Lung (tissue), 12 donors: ENCODE data around the gene INF2. TPM values are rescaled to one million over a fixed set of nuclear protein-coding genes. Genes with fewer than 3 reads are reported as not detected.

Experiments used
- ATAC-seq: fragments of 200-7000 bp; cut with Tn5 transposase; one replicate; pipeline ENCODE4 v1.9.1; 2020; ENCODE audit warnings: moderate number of reproducible peaks; ENCODE audit not compliant: insufficient read depth, low FRiP score
- DNase-seq, 3 donors: peaks; one replicate each; pipeline ENCODE4 v3.0.0-alpha.2; 2013 to 2017
- H3K27ac ChIP-seq, 2 donors: one replicate each; pipeline ENCODE4 v1.5.1; 2013; ENCODE audit warnings: mild to moderate bottlenecking in 2 of 2, moderate library complexity in 2 of 2, control low read depth in 1 of 2, inconsistent platforms in 1 of 2, low read depth in 1 of 2, low read length in 1 of 2
- H3K27me3 ChIP-seq, 3 donors: one replicate each; pipeline ENCODE4 v1.5.1; 2013; ENCODE audit warnings: low read length in 2 of 3; ENCODE audit not compliant: control insufficient read depth in 3 of 3, insufficient read depth in 3 of 3
- H3K36me3 ChIP-seq, 4 donors: one replicate each; pipeline ENCODE4 v1.5.1; 2013; ENCODE audit warnings: low read length in 4 of 4, mild to moderate bottlenecking in 1 of 4, moderate library complexity in 1 of 4; ENCODE audit not compliant: control insufficient read depth in 4 of 4, insufficient read depth in 4 of 4
- H3K4me1 ChIP-seq, 5 donors: one replicate each; pipeline ENCODE4 v1.5.1; 2013; ENCODE audit warnings: low read length in 5 of 5, mild to moderate bottlenecking in 2 of 5, moderate library complexity in 1 of 5; ENCODE audit not compliant: control insufficient read depth in 5 of 5, insufficient read depth in 5 of 5
- H3K4me3 ChIP-seq: one replicate; pipeline ENCODE4 v1.5.1; 2013; ENCODE audit warnings: mild to moderate bottlenecking, control low read depth, moderate library complexity
- H3K9ac ChIP-seq, 2 donors: one replicate each; pipeline ENCODE4 v1.5.1; 2013; ENCODE audit warnings: low read length in 2 of 2, control low read depth in 1 of 2; ENCODE audit not compliant: insufficient read depth in 1 of 2
- H3K9me3 ChIP-seq, 4 donors: one replicate each; pipeline ENCODE4 v1.5.1; 2013; ENCODE audit warnings: low read length in 3 of 4, mild to moderate bottlenecking in 1 of 4, moderate library complexity in 1 of 4; ENCODE audit not compliant: control insufficient read depth in 4 of 4, insufficient read depth in 3 of 4
- WGBS, 2 donors: extraction: QIAGEN DNeasy Blood & Tissue Kit; methylation state at CpG; one replicate each; pipeline ENCODE4 v1.1.7; 2013; 5-methylcytosine and 5-hydroxymethylcytosine counted together
- polyA plus RNA-seq, 2 donors: library from polyadenylated mRNA; stranded (reverse); fragments of 200-250 nt; gene quantifications; one replicate each; pipeline ENCODE4 v1.2.1, GENCODE V29; 2013
- total RNA-seq, 2 donors: library from RNA; depleted of rRNA in 1 of 2; stranded (reverse); fragments of >200 nt in 1 of 2; gene quantifications; one replicate each; pipeline ENCODE4 v1.2.1, GENCODE V29; 2014 to 2021
- TF ChIP-seq, protein P1 (sequence below): IDR thresholded peaks from 2 replicates; pipeline ENCODE4 v1.5.1; 2012; ENCODE audit warnings: mild to moderate bottlenecking; ENCODE audit errors: control extremely low read depth, extremely low read depth
- donor health status: control.
- donor health status: control.
- donor health status: Bipolar disorder and iron deficiency.
- donor health status: healthy.
- donor health status: DM: yes; HTN: yes; CAD: no.

INF2 gene
- total and polyA plus RNA-seq, 4 donors = 46.1 to 119 (median 78.4) TPM

DNA sequence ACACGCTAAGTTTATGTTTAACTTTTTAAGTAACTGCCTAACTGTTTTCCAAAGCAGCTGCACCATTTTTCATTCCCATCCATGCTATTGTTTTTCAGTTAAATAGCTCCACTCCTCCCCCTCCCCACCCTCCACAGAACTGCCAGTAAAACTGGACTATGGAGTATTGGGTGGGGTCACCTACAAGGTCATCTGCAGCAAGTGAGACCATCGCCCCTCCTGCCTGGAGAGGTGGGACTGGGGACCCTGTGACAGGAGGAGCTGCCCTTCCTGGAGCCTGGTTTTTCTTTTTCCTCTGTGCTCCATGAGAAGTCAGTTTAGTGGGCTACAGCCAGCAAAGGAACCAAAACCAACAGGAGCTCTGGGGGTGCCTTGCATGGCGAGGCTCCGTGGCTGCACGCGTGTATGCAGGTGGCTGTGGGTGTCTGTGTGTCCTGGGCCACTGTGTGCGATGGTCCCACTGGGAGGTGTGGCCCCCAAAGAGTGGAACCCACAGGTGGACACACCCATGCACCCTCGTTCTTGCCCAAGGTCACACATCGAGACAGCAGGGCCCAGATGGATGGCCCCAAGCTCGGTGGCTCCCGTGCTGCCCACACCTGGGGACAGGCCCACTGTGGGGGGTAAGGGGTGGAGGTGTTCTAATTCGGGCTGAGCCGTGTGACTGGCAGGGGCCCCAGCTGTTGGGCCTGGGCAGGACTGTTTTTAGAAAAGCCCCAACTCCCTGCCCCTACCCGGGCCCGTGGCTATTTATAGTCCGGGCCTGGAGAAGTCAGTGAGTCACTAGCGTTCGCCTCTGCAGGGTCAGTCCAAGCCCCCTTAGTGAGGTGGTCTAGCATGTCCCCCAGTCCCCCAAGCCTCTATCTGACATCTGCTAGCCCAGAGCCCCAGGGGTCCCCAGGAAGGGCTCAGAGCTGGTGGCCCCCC lies 32.4 kb downstream of the INF2 start:
- 85 to 89% methylated on average over 16 to 18 of the region's 18 CpGs for WGBS, 2 donors
- TF ChIP-seq, protein P1, sequence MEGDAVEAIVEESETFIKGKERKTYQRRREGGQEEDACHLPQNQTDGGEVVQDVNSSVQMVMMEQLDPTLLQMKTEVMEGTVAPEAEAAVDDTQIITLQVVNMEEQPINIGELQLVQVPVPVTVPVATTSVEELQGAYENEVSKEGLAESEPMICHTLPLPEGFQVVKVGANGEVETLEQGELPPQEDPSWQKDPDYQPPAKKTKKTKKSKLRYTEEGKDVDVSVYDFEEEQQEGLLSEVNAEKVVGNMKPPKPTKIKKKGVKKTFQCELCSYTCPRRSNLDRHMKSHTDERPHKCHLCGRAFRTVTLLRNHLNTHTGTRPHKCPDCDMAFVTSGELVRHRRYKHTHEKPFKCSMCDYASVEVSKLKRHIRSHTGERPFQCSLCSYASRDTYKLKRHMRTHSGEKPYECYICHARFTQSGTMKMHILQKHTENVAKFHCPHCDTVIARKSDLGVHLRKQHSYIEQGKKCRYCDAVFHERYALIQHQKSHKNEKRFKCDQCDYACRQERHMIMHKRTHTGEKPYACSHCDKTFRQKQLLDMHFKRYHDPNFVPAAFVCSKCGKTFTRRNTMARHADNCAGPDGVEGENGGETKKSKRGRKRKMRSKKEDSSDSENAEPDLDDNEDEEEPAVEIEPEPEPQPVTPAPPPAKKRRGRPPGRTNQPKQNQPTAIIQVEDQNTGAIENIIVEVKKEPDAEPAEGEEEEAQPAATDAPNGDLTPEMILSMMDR = no peak
- DNase-seq (no peak), ATAC-seq (no peak)
- H3K9ac ChIP-seq = no peak overlapping the region
- H3K4me1 ChIP-seq = peaks cover 0 to 15% (median 10%) of the 10 kb centered on the region in 5 donors
- H3K4me3 ChIP-seq = no peak overlapping the region
- H3K36me3 ChIP-seq = peaks cover 0 to 28% (median 1%) of the 10 kb centered on the region in 4 donors
- H3K27ac ChIP-seq = peak overlapping the region in 1 of 2 donors; percentile 54
- no peaks in the 10 kb centered on the region for H3K9me3 ChIP-seq
- H3K27me3 ChIP-seq = no peaks in the 10 kb centered on the region

DNA sequence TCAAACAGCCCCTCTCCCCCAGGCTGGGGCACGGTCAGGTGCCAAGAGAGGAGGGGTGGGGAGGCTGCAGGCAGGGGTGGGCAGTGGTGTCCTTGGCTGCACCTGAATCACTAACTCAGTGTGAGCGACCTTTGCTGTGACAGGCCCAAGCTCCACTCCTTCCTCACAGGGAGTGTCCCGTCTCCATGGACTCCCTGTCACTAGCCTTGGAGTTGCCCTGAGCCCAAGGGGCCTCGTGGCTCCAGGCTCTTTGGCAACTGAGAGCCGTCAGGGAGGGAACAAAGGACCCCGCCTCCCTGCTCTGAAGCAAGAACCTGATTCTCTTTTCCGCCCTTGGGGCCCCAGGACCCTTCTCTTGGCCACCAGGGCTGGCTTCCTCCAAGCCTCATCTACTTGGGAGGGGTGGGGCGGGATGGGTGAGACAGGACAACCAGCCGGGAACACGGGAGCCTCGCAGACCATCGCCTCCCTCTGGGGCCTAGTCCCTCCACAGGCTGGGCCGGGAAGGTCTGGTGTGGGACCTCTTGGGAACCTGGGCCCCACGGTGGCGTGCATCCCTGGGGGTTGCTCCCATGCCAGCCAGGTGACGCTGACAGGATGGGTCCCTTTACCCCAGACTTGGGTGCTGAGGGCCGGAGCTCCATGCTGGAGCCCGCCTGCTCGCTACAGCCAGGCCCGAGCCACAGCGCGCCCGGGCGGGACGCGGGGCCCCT lies 33.7 kb downstream of the INF2 start:
- ATAC-seq = no peak
- WGBS, 2 donors = 49 to 50% methylated on average over 26 of the region's 26 CpGs
- Histone ChIP-seq H3K36me3 (peaks cover 0 to 20% (median 1%) of the 10 kb centered on the region in 4 donors), H3K27ac (peak overlapping the region in 1 of 2 donors; percentile 78), H3K4me3 (no peak overlapping the region), H3K4me1 (peaks cover 0 to 15% (median 10%) of the 10 kb centered on the region in 5 donors), H3K27me3 (no peaks in the 10 kb centered on the region), H3K9me3 (no peaks in the 10 kb centered on the region), H3K9ac (no peak overlapping the region)
- TF ChIP-seq, protein P1 = no peak
- DNase-seq = no peak

DNA sequence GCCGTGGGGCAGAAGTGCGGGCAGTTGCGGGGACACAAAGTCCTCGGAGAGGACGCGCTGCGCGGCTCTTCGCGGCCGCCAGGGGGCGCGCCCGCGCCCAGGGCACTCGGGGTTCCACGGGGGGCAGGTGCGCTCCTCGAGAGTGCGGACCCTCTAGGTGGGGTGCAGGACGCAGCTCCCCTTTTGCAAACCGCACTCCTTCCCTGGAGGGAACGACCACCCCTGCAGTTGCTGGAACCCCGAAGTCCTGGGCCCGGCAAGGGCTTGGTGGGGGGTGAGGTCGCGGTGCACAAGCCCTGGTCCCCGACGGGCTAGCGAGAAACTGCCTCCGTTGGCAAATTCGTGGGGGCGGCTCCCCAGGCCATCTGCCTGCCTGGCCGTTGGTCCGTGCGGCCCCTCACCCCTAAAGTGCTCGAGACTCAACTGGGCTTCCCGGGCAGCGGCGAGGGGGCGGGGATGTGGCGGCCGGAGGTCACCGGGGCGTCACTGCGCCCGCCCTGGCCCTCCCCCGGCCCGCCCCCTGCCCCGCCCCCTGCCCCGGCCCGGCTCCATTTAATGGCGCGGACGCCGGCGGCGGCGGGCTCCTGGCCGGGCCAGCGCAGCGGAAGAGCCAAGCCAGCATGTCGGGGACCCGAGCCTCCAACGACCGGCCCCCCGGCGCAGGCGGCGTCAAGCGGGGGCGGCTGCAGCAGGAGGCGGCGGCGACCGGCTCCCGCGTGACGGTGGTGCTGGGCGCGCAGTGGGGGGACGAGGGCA lies 34.4 kb downstream of the INF2 start, which contains the start of gene ADSS1:
ADSS1 (plus strand) TSS at position 579 of the 756 bp plus-strand sequence; CDS start at position 621, 42 bp downstream.
- Histone ChIP-seq H3K4me1 (peaks cover 0 to 15% (median 10%) of the 10 kb centered on the region in 5 donors), H3K27ac (peak within 1 kb of the TSS; percentile 32 to 97), H3K27me3 (no peaks in the 10 kb centered on the region), H3K36me3 (peaks cover 0 to 14% (median 1%) of the 10 kb centered on the region in 4 donors), H3K9me3 (no peaks in the 10 kb centered on the region), H3K4me3 (peak within 1 kb of the TSS; percentile 59), H3K9ac (no peak within 1 kb of the TSS)
- DNase-seq (peak; percentile 65 to 75 (median 68)), ATAC-seq (peak; percentile 83)
- TF ChIP-seq, protein P1 = peak; percentile 58
- WGBS, 2 donors = 1% methylated on average over 50 to 82 of the region's 82 CpGs
